Left lung (tissue), 10 donors: ENCODE results near the gene ST14. TPM values are rescaled to one million over a fixed set of nuclear protein-coding genes. Genes with fewer than 3 reads are reported as not detected.

Experiments
- ATAC-seq: fragments of 200-7000 bp; cut with Tn5 transposase; one replicate; pipeline ENCODE4 v1.9.1; 2020; ENCODE audit warnings: moderate library complexity
- DNase-seq, 4 donors: peaks; one replicate each; pipeline ENCODE4 v3.0.0-alpha.2; 2013 to 2020
- H3K27ac ChIP-seq, 2 donors: fragments of 200-600 bp; sonication (generic) in 1 of 2; one replicate each; pipeline versions ENCODE4 v1.5.0 to v1.8.0; 2020 to 2021
- H3K27me3 ChIP-seq, 2 donors: fragments of 200-600 bp; sonication (generic) in 1 of 2; one replicate each; pipeline versions ENCODE4 v1.5.0 to v1.8.0; 2020 to 2021
- H3K36me3 ChIP-seq, 2 donors: fragments of 200-600 bp; sonication (generic) in 1 of 2; one replicate each; pipeline versions ENCODE4 v1.5.0 to v1.8.0; 2020 to 2021
- H3K4me1 ChIP-seq, 2 donors: fragments of 200-600 bp; one replicate each; pipeline ENCODE4 v1.8.0; 2021
- H3K4me3 ChIP-seq, 2 donors: fragments of 200-600 bp; sonication (generic) in 1 of 2; one replicate each; pipeline versions ENCODE4 v1.5.0 to v1.8.0; 2020 to 2021; ENCODE audit warnings: mild to moderate bottlenecking in 1 of 2
- H3K9me3 ChIP-seq, 2 donors: fragments of 200-600 bp; sonication (generic) in 1 of 2; one replicate each; pipeline versions ENCODE4 v1.5.0 to v1.8.0; 2020 to 2021
- intact Hi-C, 2 donors: fragments of 100-400 bp; cut with DNase I; formaldehyde crosslinking; loops; one replicate each; pipeline versions ENCODE4 v1.11.2 to v1.14.2; 2022
- polyA plus RNA-seq, 6 donors: library from polyadenylated mRNA; unstranded; fragments of 120-200 nt; gene quantifications; one replicate each; pipeline ENCODE4 v1.2.1, GENCODE V29; 2013; ENCODE audit not compliant: insufficient read length in 6 of 6
- total RNA-seq, 2 donors: library from RNA; stranded (reverse); fragmentation: NEBNext Ultra II Directional; extraction: Animal tissue kit (Norgen Biotek cat#: 25700); gene quantifications; one replicate each; pipeline ENCODE4 v1.2.1, GENCODE V29; 2021
- TF ChIP-seq, protein P1 (sequence below), 2 donors: fragments of 200-600 bp; sonication (generic) in 1 of 2; IDR thresholded peaks; one replicate each; pipeline versions ENCODE4 v1.5.0 to v1.8.0; 2021; ENCODE audit warnings: antibody characterized with exemption in 2 of 2
- donor health status: DM: no; HTN: yes; CAD: no.
- donor health status: DM: no; HTN: no; CAD: no.

ST14 gene
- total and polyA plus RNA-seq, 8 donors = 30.6 to 107 (median 37.8) TPM

DNA sequence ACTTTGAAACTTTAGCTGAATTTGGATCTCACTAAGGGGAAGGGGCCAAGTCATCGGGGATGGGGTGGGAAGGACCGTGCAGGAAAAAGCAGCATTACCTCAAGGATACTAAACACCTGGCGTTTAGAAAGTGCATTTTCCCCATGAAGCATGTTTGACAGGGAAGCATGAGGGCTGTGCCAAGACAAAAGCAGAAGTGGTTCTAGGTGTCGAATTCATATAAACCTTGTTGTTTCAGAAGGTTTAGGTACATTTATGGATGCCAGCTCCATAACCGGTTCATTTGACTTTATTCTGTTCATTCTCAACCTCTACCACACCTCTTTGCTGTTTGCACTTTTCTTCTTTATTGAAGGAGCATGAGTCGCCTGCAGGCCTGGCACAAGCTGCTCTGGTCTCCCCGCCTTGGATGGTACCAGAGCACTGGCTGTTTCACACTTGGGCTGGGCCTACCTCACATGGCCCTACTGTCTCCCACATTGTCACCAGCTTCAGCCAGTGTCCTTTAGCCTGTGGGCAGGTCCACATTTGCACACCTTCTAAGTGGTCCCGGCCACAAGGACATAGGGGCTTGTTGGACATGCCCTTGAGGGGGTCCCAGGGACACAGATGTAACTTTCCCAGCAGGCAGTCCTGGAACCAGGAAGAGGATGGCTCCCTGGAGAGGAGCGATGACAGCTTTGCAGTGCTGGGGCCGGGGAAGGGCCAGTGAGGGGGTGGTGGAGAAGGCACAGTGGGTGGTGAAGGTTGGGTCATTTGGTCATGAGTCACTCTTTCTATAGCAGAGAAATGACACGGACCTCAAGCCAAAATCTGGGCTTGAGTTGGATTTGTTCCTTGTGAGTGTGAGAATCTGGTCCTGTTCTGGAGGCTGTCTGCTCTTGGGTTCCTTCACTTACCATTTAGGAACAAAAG lies 3.2 kb upstream of the ST14 start:
- DNase-seq (no peak), ATAC-seq (peak; percentile 5)
- Histone ChIP-seq H3K36me3 (no peaks in the 10 kb centered on the region), H3K9me3 (no peaks in the 10 kb centered on the region), H3K4me3 (no peak overlapping the region), H3K27ac (no peak overlapping the region), H3K4me1 (peaks cover under 1 to 41% of the 10 kb centered on the region in 2 donors), H3K27me3 (peaks cover 5 to 40% of the 10 kb centered on the region in 2 donors)
- intact Hi-C loops = no loop called here
- TF ChIP-seq, protein P1, sequence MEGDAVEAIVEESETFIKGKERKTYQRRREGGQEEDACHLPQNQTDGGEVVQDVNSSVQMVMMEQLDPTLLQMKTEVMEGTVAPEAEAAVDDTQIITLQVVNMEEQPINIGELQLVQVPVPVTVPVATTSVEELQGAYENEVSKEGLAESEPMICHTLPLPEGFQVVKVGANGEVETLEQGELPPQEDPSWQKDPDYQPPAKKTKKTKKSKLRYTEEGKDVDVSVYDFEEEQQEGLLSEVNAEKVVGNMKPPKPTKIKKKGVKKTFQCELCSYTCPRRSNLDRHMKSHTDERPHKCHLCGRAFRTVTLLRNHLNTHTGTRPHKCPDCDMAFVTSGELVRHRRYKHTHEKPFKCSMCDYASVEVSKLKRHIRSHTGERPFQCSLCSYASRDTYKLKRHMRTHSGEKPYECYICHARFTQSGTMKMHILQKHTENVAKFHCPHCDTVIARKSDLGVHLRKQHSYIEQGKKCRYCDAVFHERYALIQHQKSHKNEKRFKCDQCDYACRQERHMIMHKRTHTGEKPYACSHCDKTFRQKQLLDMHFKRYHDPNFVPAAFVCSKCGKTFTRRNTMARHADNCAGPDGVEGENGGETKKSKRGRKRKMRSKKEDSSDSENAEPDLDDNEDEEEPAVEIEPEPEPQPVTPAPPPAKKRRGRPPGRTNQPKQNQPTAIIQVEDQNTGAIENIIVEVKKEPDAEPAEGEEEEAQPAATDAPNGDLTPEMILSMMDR (IDR thresholded peaks at IDR 0.05) = no peak

DNA sequence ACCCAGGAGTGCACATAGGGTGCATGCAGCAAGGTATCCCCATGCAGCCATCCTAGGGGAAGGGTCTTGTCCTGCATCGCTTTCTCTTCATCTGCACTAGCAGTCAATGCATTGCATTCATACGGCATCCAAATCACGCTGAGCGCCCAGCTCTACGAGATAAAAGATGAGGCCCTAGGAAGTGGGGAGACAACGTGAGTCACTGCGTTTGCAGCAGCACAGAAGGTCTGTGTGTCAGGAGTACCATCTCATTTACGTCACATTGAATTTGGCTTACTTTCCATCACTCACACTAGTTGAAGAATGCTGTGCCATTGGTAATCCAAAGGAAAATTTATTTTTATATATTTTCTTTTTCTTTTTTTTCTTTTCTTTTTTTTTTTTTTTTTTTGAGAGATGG lies 2.5 kb upstream of the ST14 start:
- peaks cover 7 to 48% of the 10 kb centered on the region in 2 donors for H3K4me1 ChIP-seq
- H3K4me3 ChIP-seq = no peak overlapping the region
- intact Hi-C loops = no loop called here
- no peaks in the 10 kb centered on the region for H3K9me3 ChIP-seq
- ATAC-seq (no peak), DNase-seq (no peak)
- peaks cover 5 to 47% of the 10 kb centered on the region in 2 donors for H3K27me3 ChIP-seq
- TF ChIP-seq, protein P1 (IDR thresholded peaks at IDR 0.05) = no peak
- H3K36me3 ChIP-seq = no peaks in the 10 kb centered on the region
- no peak overlapping the region for H3K27ac ChIP-seq

DNA sequence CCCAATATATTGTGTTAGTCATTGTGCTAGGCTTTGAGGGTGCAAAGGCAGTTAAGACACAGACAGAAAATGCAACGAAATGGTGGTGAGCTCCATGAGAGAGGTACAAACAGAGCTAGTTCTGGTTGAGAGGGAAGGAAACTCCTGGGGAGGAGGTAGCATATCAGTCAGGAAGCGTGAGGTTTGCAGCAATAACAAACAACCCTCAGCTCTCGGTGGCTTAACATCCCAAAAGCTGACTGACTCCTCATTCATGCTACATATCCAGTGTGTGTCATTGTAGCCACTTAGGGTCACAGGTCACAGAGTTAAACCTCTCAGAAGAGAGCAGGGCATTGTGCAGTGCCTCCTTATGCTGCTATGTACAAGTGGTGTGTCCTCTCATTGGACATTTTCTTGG lies 1.7 kb upstream of the ST14 start:
- H3K36me3 ChIP-seq = no peaks in the 10 kb centered on the region
- H3K4me1 ChIP-seq = peaks cover 7 to 56% of the 10 kb centered on the region in 2 donors
- TF ChIP-seq, protein P1 (IDR thresholded peaks at IDR 0.05) = no peak
- H3K9me3 ChIP-seq = no peaks in the 10 kb centered on the region
- peaks cover 5 to 53% of the 10 kb centered on the region in 2 donors for H3K27me3 ChIP-seq
- intact Hi-C loops = no loop called here
- ATAC-seq (no peak), DNase-seq (no peak)
- H3K4me3 ChIP-seq = no peak overlapping the region
- H3K27ac ChIP-seq = no peak overlapping the region

DNA sequence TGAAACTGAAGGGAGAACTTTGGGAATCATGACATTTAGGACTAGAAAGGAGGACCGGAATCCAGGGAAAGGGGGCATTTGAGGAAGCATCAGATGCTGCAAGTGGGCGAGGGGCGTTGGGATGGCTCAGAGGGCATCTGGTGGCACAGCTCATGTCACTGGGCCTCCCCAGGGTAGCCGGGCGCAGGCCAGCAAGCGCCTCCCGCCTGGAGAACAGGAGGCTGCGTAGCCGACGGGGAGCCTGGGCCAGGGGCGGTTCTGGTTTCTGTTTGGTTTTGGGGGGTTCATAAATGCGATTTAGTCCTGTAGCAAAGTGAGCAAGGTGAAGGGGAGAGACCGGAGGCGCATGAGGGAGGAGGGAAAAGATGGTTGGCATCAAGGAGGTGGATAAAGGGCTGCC lies 443 bp upstream of the ST14 start:
- Histone ChIP-seq H3K9me3 (no peaks in the 10 kb centered on the region), H3K4me3 (peak overlapping the region; percentile 8 to 60), H3K27ac (no peak overlapping the region), H3K27me3 (peaks cover 5 to 53% of the 10 kb centered on the region in 2 donors), H3K36me3 (no peaks in the 10 kb centered on the region), H3K4me1 (peaks cover 17 to 66% of the 10 kb centered on the region in 2 donors)
- TF ChIP-seq, protein P1 (IDR thresholded peaks at IDR 0.05) = no peak
- no peak for ATAC-seq
- intact Hi-C loops = no loop called here
- DNase-seq = no peak

DNA sequence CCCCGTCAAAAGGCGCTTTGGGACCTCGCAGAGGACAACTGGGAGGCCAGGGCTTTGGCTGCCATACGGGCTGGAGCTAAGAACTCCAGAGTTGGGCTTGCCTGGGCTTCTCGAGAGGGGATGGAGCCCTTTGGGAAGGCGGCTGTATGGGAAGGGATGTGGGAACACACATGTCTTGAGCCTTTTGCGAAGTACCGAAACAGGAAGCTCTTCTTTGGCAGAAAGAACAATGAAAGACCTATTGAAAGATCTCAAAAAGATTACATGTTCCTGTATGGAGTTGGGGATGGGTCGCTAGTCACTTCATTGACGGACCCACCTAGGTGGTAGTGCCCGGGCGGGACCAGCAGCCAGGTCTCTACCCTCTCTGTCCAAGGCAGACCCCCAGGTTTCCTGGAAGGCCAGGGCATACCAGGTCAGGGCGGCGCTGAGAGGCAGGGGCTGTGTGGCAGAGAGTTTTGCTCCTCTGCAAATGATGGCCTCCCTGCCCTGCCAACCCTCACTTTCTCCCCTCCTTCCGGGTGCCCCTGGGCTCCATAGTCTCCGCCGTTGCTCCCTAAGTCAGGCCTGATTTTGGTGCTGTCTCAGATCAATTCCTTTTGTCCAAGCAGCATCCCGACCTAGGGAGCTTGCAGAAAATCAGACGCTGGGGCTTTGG lies 1.0 kb downstream of the ST14 start:
- Histone ChIP-seq H3K27ac (peak overlapping the region in 1 of 2 donors; percentile 75), H3K27me3 (peaks cover 5 to 53% of the 10 kb centered on the region in 2 donors), H3K4me3 (peak overlapping the region; percentile 43 to 60), H3K36me3 (no peaks in the 10 kb centered on the region), H3K9me3 (no peaks in the 10 kb centered on the region), H3K4me1 (peaks cover 19 to 69% of the 10 kb centered on the region in 2 donors)
- ATAC-seq = peak; percentile 7
- DNase-seq = no peak
- intact Hi-C loops = no loop called here
- TF ChIP-seq, protein P1 (IDR thresholded peaks at IDR 0.05) = no peak
